GF-D8 (cell line): ENCODE results near the gene TSKU.
"Not testable (repeated sequence)": the region's sequence is repeated elsewhere in the genome, so short reads cannot be mapped to it uniquely, and the experiment has no call there.

Experiments
- DNase-seq: peaks from one replicate; lab custom pipeline; 2025; lab: John Stamatoyannopoulos, UW

The TSKU gene

GRCh38 chr11:76801736-76802135, 18.6 kb downstream of the TSKU start:
- DNase-seq = no peak

GRCh38 chr11:76802151-76802550, 19.0 kb downstream of the TSKU start:
- no peak for DNase-seq

GRCh38 chr11:76802621-76803020, 19.5 kb downstream of the TSKU start:
- no peak for DNase-seq

GRCh38 chr11:76803023-76803422, 19.9 kb downstream of the TSKU start:
- no peak for DNase-seq

GRCh38 chr11:76803811-76804600, 20.9 kb downstream of the TSKU start:
- DNase-seq = no peak

GRCh38 chr11:76805206-76805913, 22.2 kb downstream of the TSKU start:
- no peak for DNase-seq

GRCh38 chr11:76806131-76806530, 23.0 kb downstream of the TSKU start:
- no peak for DNase-seq

- no peak for DNase-seq
Measured at GRCh38 chr11:76806608-76807205, 23.6 kb downstream of the TSKU start.

GRCh38 chr11:76807206-76807875, 24.2 kb downstream of the TSKU start:
- DNase-seq = peak; percentile 31

- no peak for DNase-seq
Measured at GRCh38 chr11:76808171-76808570, 25.0 kb downstream of the TSKU start.

- no peak for DNase-seq
Measured at GRCh38 chr11:76808996-76809395, 25.8 kb downstream of the TSKU start.

- peak; percentile 8 for DNase-seq
Measured at GRCh38 chr11:76810151-76810853, 27.1 kb downstream of the TSKU start.

- DNase-seq = no peak
Measured at GRCh38 chr11:76811259-76811658, 28.1 kb downstream of the TSKU start.

GRCh38 chr11:76814414-76814813, 31.3 kb downstream of the TSKU start:
- DNase-seq = no peak

GRCh38 chr11:76815678-76816077, 32.5 kb downstream of the TSKU start:
- not testable (repeated sequence) for DNase-seq

GRCh38 chr11:76820184-76820566, 37.0 kb downstream of the TSKU start:
- no peak for DNase-seq

- not testable (repeated sequence) for DNase-seq
Measured at GRCh38 chr11:76821396-76821795, 38.2 kb downstream of the TSKU start.

GRCh38 chr11:76822406-76822805, 39.2 kb downstream of the TSKU start:
- DNase-seq = no peak

- peak; percentile 32 for DNase-seq
Measured at GRCh38 chr11:76823481-76824028, 40.4 kb downstream of the TSKU start.

GRCh38 chr11:76824083-76824939, 41.2 kb downstream of the TSKU start:
- no peak for DNase-seq
